Spleen (tissue), 11 donors: Measurements from ENCODE around the gene LIPT2. TPM values are rescaled to one million over a fixed set of nuclear protein-coding genes. Genes with fewer than 3 reads are reported as not detected.
"Not testable (repeated sequence)": the region's sequence is repeated elsewhere in the genome, so short reads cannot be mapped to it uniquely, and the experiment has no call there.

ENCODE experiments used
- DNase-seq: peaks from one replicate; pipeline ENCODE4 v3.0.0-alpha.2; 2020
- H3K27ac ChIP-seq, 8 donors: fragments of 200-600 bp; sonication (generic) in 7 of 8; 1 replicate in 4 of 8; 2 replicates in 4 of 8; pipeline versions ENCODE4 v1.5.0 to v1.8.0; 2016 to 2021; ENCODE audit warnings: inconsistent platforms in 4 of 8, mild to moderate bottlenecking in 4 of 8, moderate library complexity in 1 of 8
- H3K27me3 ChIP-seq, 7 donors: fragments of 200-600 bp; sonication (generic) in 6 of 7; replicated peaks in 1 of 7; 1 replicate in 4 of 7; 2 replicates in 3 of 7; pipeline versions ENCODE4 v1.5.0 to v1.8.0; 2016 to 2021; ENCODE audit warnings: inconsistent platforms in 3 of 7, mild to moderate bottlenecking in 1 of 7
- H3K36me3 ChIP-seq, 6 donors: fragments of 200-600 bp; sonication (generic) in 5 of 6; 1 replicate in 4 of 6; 2 replicates in 2 of 6; pipeline versions ENCODE4 v1.5.0 to v1.8.0; 2016 to 2021; ENCODE audit warnings: inconsistent platforms in 2 of 6
- H3K4me1 ChIP-seq, 6 donors: fragments of 200-600 bp; sonication (generic) in 5 of 6; 1 replicate in 3 of 6; 2 replicates in 3 of 6; pipeline versions ENCODE4 v1.5.0 to v1.8.0; 2016 to 2021; ENCODE audit warnings: inconsistent platforms in 3 of 6
- H3K4me3 ChIP-seq, 8 donors: fragments of 200-600 bp; sonication (generic) in 7 of 8; 1 replicate in 4 of 8; 2 replicates in 4 of 8; pipeline versions ENCODE4 v1.5.0 to v1.8.0; 2016 to 2021; ENCODE audit warnings: inconsistent platforms in 4 of 8, mild to moderate bottlenecking in 4 of 8, moderate library complexity in 2 of 8
- H3K9me3 ChIP-seq, 8 donors: fragments of 200-600 bp; sonication (generic) in 7 of 8; 1 replicate in 4 of 8; 2 replicates in 4 of 8; pipeline versions ENCODE4 v1.5.0 to v1.8.0; 2016 to 2021; ENCODE audit warnings: inconsistent platforms in 4 of 8
- CTCF ChIP-seq, 11 experiments: fragments of 200-600 bp in 7 of 11; fragments of 450-650 bp in 4 of 11; sonication (generic) in 4 of 11; IDR thresholded peaks in 8 of 11; conservative IDR thresholded peaks in 3 of 11; 1 replicate in 7 of 11; 2 replicates in 4 of 11; pipeline versions ENCODE4 v1.4.0 to v1.8.0; 2016 to 2021; ENCODE audit warnings: antibody characterized with exemption in 11 of 11, inconsistent platforms in 4 of 11, mild to moderate bottlenecking in 1 of 11
- POLR2A ChIP-seq, 3 donors: fragments of 450-650 bp; IDR thresholded peaks; one replicate each; pipeline ENCODE4 v1.5.1; 2017; ENCODE audit warnings: antibody characterized with exemption in 3 of 3, mild to moderate bottlenecking in 1 of 3
- POLR2AphosphoS5 ChIP-seq, 3 donors: sonication (generic); formaldehyde crosslinking; IDR thresholded peaks; one replicate each; pipeline ENCODE4 v1.5.1; 2017; ENCODE audit warnings: antibody characterized with exemption in 3 of 3
- WGBS, 5 donors: extraction: QIAGEN DNeasy Blood & Tissue Kit in 3 of 5; methylation state at CpG; one replicate each; pipeline versions ENCODE4 v1.1.5 to v1.1.7; 2013 to 2018; 5-methylcytosine and 5-hydroxymethylcytosine counted together
- intact Hi-C: fragments of 100-400 bp; cut with DNase I; formaldehyde crosslinking; loops from one replicate; pipeline ENCODE4 v1.15.0; 2023; ENCODE audit warnings: low total_unique reads
- polyA plus RNA-seq, 3 donors: library from polyadenylated mRNA; stranded (reverse); fragments of 200-250 nt; gene quantifications; one replicate each; pipeline ENCODE4 v1.2.1, GENCODE V29; 2013
- total RNA-seq, 7 donors: library from RNA; depleted of rRNA in 3 of 7; stranded (reverse); fragments of >200 nt in 3 of 7; fragmentation: NEBNext Ultra II Directional in 4 of 7; extraction: Animal tissue kit (Norgen Biotek cat#: 25700) in 4 of 7; gene quantifications; one replicate each; pipeline versions ENCODE4 v1.1.0 to v1.2.1, GENCODE V29; 2016 to 2021
- donor health status: healthy with polysubstance abuse.
- donor health status: DM: no; HTN: no; CAD: no; lungs with moderate emphysema.
- donor health status: DM: no; HTN: no; CAD: no.
- donor health status: Bipolar disorder and iron deficiency.
- donor health status: healthy.
- donor health status: DM: no; HTN: no; CAD: no.
- donor health status: DM: yes; HTN: yes; CAD: no.

The LIPT2 gene
- total and polyA plus RNA-seq, 10 donors = 2.0 to 9.1 (median 4.0) TPM

- DNase-seq = no peak
- TF ChIP-seq POLR2A (IDR thresholded peaks at IDR 0.05) (no peak), CTCF (IDR thresholded peaks at IDR 0.05 in 8 of 11, conservative IDR thresholded peaks at IDR 0.05 in 3 of 11) (no peak), POLR2AphosphoS5 (IDR thresholded peaks at IDR 0.05) (no peak)
- Histone ChIP-seq H3K27me3 (no peaks in the 10 kb centered on the region), H3K9me3 (peaks cover 0 to 28% (median 23%) of the 10 kb centered on the region in 8 donors), H3K36me3 (no peaks in the 10 kb centered on the region), H3K4me3 (no peak overlapping the region), H3K4me1 (no peaks in the 10 kb centered on the region), H3K27ac (no peak overlapping the region)
- WGBS, 5 donors = 85 to 93% (median 92%) methylated on average over 14 of the region's 14 CpGs
- intact Hi-C loops = no loop called here
Observed at GRCh38 chr11:74535371-74536160, 42.0 kb upstream of the LIPT2 start.

- H3K4me1 ChIP-seq, H3K27me3 ChIP-seq, DNase-seq, H3K36me3 ChIP-seq, H3K4me3 ChIP-seq, intact Hi-C loops, H3K27ac ChIP-seq: not testable (repeated sequence)
- peaks cover 0 to 28% (median 23%) of the 10 kb centered on the region in 8 donors for H3K9me3 ChIP-seq
- WGBS, 5 donors = 71 to 80% (median 78%) methylated on average over 10 of the region's 10 CpGs
Observed at GRCh38 chr11:74534946-74535275, 41.4 kb upstream of the LIPT2 start.

GRCh38 chr11:74534216-74534945, 40.9 kb upstream of the LIPT2 start:
- TF ChIP-seq POLR2AphosphoS5 (IDR thresholded peaks at IDR 0.05) = no peak
- no peak for TF ChIP-seq POLR2A (IDR thresholded peaks at IDR 0.05)
- no peak for TF ChIP-seq CTCF (IDR thresholded peaks at IDR 0.05 in 8 of 11, conservative IDR thresholded peaks at IDR 0.05 in 3 of 11)
- Histone ChIP-seq H3K4me1 (no peaks in the 10 kb centered on the region), H3K27ac (no peak overlapping the region), H3K36me3 (no peaks in the 10 kb centered on the region), H3K27me3 (peaks cover 0 to 4% (median 0%) of the 10 kb centered on the region in 7 donors), H3K9me3 (peaks cover 0 to 28% (median 23%) of the 10 kb centered on the region in 8 donors), H3K4me3 (no peak overlapping the region)
- 48 to 62% (median 54%) methylated on average over 8 of the region's 8 CpGs for WGBS, 5 donors
- no peak for DNase-seq
- intact Hi-C loops = no loop called here

- H3K27me3 ChIP-seq = peaks cover 0 to 4% (median 0%) of the 10 kb centered on the region in 7 donors
- no peaks in the 10 kb centered on the region for H3K36me3 ChIP-seq
- intact Hi-C loops = no loop called here
- H3K27ac ChIP-seq = no peak overlapping the region
- peaks cover 0 to 21% (median 17%) of the 10 kb centered on the region in 8 donors for H3K9me3 ChIP-seq
- 86 to 94% (median 92%) methylated on average over 9 of the region's 9 CpGs for WGBS, 5 donors
- TF ChIP-seq CTCF (IDR thresholded peaks at IDR 0.05 in 8 of 11, conservative IDR thresholded peaks at IDR 0.05 in 3 of 11) = no peak
- TF ChIP-seq POLR2AphosphoS5 (IDR thresholded peaks at IDR 0.05) = no peak
- no peak for TF ChIP-seq POLR2A (IDR thresholded peaks at IDR 0.05)
- H3K4me1 ChIP-seq = no peaks in the 10 kb centered on the region
- no peak overlapping the region for H3K4me3 ChIP-seq
- DNase-seq = no peak
Observed at GRCh38 chr11:74533421-74533820, 39.9 kb upstream of the LIPT2 start.
